Mucosa of gallbladder (tissue), 1 donor: ENCODE measurements around the gene ABCA1. TPM values are rescaled to one million over a fixed set of nuclear protein-coding genes. Genes with fewer than 3 reads are reported as not detected.

Source experiments
- DNase-seq: peaks from one replicate; pipeline ENCODE4 v3.0.0-alpha.2; 2020; ENCODE audit warnings: low spot score
- total RNA-seq: library from RNA; stranded (reverse); gene quantifications from one replicate; pipeline ENCODE4 v1.2.1, GENCODE V29; 2021
- donor health status: DM: no; HTN: no; CAD: no.

ABCA1 gene
- total RNA-seq, 1 donor from 2014 or later: 36.4 TPM

- DNase-seq: no peak
Observed at GRCh38 chr9:104800068-104800785, 127.7 kb downstream of the ABCA1 start.

GRCh38 chr9:104798209-104798995 is 129.6 kb downstream of the ABCA1 start:
- DNase-seq: no peak

DNA sequence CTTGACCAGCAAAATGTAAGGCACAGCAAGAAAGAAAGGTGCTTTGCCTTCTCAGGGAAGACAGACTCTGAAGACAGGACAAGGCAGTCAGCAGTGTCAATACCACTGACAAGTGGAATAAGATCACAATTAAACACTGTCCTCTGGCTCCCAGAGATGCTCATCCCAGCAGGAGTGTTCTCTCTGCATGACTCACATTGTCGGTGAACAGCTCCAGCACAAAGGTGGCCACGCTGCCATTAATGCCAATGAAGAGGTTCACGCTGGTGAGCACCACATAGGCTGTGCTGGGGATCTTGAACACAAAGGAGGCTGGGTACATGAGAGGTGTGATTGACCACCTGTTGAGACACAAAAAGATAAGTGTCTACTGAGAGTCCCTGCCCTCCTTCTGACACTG is 132.1 kb downstream of the ABCA1 start:
- no peak for DNase-seq

- DNase-seq: no peak
Observed at GRCh38 chr9:104795082-104795481, 132.9 kb downstream of the ABCA1 start.

DNA sequence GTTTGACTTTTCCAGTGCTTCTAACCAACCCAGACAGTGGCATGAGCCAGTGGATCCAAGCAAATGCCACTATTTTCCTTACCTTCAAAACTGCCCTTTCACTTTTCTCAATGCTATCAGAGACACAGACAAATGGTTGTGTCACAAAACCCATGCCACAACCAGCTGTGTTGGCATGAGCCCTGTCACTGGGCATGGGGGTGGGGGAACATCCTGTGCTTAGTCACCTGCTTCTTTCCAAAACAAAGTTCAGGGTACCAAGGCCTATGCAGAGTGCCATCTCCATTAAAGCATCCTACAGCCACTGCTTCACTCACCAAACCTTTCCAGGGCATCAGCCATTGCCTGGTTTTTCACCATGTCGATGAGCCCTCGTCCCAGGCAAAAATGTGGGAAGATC is 133.9 kb downstream of the ABCA1 start:
- DNase-seq: no peak

- DNase-seq: no peak
Observed at GRCh38 chr9:104788251-104788650, 139.7 kb downstream of the ABCA1 start.

DNA sequence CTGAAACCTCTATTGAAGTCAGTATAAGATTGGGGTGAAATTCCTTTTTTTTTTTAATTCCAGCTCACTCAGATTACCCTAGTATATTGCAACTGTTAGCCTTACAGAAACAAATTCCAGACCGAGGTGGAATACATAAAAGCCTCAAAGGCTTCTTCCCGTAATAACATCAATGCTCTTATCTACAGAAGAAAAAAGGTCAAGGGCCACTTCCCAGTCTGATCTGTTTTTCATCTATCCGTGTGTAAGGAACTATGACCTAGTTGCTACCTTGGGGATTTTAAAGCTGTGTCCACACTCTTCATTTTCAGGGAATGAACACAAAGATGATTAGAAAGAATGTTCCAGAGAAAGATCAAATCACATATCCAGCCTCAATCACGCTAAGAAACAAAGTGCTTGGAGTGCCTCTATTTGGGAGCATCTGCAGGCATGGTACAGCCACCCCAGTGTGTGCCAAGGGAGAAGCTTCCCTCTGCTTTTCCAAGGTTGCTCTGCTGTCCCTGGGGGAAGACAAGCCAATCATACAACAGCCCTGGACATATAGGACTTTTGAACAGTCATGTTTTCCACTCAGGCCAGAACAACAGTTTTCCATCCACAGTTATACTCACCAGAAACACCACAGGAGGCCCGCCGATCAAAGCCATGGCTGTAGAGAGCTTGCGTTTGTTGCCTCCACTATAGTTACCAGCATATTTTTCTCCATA is 140.5 kb downstream of the ABCA1 start:
- DNase-seq: no peak

DNA sequence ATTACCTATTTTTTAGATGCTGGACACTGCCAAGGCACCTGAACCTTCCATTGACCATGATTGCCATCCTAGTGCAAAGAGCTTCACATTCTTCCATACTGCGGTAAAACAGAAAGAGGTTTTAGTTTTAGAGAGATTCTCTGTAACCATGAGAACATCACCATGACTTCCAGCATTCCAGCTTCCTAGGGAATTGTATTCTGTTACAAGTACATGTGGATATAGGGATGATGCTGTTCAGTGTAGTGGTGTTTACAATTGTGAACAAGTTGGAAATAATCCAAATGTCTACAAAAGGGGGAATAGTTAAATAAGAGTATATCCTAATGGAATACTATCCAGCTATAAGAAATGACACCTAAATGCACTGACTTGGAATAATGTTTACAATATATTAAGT is 141.7 kb downstream of the ABCA1 start:
- no peak for DNase-seq

DNA sequence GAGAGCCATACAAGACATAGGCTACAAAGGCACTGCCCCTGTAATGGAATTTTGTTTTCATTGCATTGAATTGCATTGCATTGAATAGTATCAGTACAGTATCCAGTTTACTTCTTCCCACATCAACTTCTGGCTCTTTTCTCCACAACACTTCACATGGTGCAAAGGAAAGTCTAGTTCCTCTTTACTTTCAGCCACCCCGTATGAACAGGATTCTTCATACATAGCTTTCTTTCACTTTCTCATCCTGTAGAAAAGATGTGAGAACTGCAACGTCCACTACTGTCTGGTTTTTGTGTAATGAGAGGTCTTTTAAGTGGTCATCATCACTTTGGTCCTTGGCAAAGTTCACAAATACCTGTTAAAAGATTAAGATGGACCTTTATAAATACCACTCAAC is 143.9 kb downstream of the ABCA1 start:
- no peak for DNase-seq

DNA sequence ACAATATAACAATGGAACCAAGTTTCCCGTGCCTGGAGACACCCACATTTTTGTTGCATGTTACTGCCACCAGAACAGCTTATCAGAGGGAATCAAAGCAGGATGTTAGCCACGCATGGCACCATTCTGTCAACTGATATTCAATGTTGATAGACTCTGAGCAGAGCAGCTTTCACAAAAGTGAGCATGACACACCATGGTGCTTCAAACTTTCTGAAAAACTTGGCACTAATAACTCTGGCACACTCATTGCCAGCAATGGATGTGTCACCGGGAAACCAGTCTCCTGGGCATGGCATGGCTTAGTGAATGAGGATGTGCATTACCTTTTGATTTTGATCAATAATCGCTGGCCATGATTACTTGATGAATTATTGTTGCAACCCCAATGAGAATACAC is 144.4 kb downstream of the ABCA1 start:
- DNase-seq: no peak

- DNase-seq: no peak
Observed at GRCh38 chr9:104780796-104781395, 147.1 kb downstream of the ABCA1 start.

- no peak for DNase-seq
Observed at GRCh38 chr9:104779946-104780535, 147.9 kb downstream of the ABCA1 start.

- DNase-seq: no peak
Observed at GRCh38 chr9:104779334-104779733, 148.6 kb downstream of the ABCA1 start.

GRCh38 chr9:104778802-104779201 is 149.2 kb downstream of the ABCA1 start:
- no peak for DNase-seq

DNA sequence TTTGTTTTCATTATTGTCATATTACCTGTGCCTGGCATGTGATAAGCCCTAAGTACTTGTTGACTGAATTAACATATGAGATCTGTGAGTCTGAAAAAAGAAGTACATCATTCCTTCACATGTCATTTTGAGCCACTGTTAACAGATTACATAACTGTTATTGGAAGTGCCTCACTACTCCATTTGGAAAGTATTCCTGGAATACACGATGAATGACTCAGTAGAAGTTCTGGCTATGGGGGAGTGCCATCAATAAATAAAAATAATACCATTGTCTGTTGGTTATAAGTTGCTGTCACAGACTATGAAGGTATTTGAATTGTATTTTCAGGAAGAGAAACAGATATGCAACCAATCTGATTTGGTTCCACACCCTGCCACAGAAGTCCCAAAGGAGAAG is 151.2 kb downstream of the ABCA1 start:
- no peak for DNase-seq

GRCh38 chr9:104775976-104776375 is 152.0 kb downstream of the ABCA1 start:
- no peak for DNase-seq

DNA sequence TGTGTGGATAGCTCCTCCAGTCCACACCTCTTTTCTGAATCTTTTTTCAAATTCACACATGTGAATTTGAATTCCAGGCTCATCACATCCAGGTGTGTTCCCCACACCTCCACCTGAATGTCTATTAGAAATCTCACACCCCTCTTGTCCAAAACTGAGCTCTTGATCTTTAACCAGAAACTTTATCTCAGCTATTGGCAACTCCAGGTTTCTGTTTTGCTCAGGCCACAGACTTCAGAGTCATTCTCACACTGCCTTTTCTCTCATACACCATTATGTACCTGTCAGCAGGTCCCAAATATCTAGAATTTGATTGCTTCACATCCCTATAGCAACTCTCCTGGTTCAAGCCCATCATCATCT is 152.4 kb downstream of the ABCA1 start:
- no peak for DNase-seq

GRCh38 chr9:104774831-104775573 is 153.0 kb downstream of the ABCA1 start:
- no peak for DNase-seq

DNA sequence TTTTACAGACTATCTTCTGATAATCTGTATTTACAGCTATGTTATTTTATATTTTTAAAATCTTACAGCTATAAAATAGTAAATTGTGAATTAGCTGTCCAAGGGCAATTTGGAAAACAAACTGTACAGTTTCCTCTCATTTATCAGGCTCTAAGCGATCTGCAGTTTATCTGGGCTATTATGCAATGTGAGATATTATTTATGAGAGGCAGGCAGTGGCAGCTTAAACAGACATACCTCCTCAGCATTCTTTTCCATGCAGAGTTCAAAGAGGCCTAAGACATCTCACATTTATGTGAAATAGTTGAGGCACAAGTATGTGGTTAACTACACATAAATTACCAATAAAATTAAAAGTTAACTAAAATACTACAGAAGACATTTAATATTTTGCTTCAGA is 153.8 kb downstream of the ABCA1 start:
- DNase-seq: no peak

- DNase-seq: no peak
Observed at GRCh38 chr9:104772714-104773510, 155.0 kb downstream of the ABCA1 start.
